ENCODE results near the gene NTRK2.

GRCh38 chr9:85021686-85022085 is 352.2 kb downstream of the NTRK2 start:
- TF ChIP-seq ATF3 (IDR thresholded peaks at IDR 0.05) (no peak), RAD21 (IDR thresholded peaks at IDR 0.05) (no peak), GABPA (IDR thresholded peaks at IDR 0.05 in 1 of 2, conservative IDR thresholded peaks at IDR 0.05 in 1 of 2) (no peak), CTCF (IDR thresholded peaks at IDR 0.05; ENCODE audit: low read depth, low read length, missing input control) (no peak), EGR1 (IDR thresholded peaks at IDR 0.05; ENCODE audit: low read depth in 2 of 2) (no peak), REST (IDR thresholded peaks at IDR 0.05) (no peak), FOXA1 (IDR thresholded peaks at IDR 0.05) (no peak), MAX (IDR thresholded peaks at IDR 0.05) (no peak), TAF1 (conservative IDR thresholded peaks at IDR 0.05) (no peak), SP1 (IDR thresholded peaks at IDR 0.05) (no peak), YY1 (IDR thresholded peaks at IDR 0.05) (no peak), HNF4A (conservative IDR thresholded peaks at IDR 0.05) (no peak), RXRA (IDR thresholded peaks at IDR 0.05) (no peak)
- TF ChIP-seq, protein P1, sequence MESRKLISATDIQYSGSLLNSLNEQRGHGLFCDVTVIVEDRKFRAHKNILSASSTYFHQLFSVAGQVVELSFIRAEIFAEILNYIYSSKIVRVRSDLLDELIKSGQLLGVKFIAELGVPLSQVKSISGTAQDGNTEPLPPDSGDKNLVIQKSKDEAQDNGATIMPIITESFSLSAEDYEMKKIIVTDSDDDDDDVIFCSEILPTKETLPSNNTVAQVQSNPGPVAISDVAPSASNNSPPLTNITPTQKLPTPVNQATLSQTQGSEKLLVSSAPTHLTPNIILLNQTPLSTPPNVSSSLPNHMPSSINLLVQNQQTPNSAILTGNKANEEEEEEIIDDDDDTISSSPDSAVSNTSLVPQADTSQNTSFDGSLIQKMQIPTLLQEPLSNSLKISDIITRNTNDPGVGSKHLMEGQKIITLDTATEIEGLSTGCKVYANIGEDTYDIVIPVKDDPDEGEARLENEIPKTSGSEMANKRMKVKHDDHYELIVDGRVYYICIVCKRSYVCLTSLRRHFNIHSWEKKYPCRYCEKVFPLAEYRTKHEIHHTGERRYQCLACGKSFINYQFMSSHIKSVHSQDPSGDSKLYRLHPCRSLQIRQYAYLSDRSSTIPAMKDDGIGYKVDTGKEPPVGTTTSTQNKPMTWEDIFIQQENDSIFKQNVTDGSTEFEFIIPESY (IDR thresholded peaks at IDR 0.05) = no peak
